ENCODE measurements around the gene RPTOR.

DNA sequence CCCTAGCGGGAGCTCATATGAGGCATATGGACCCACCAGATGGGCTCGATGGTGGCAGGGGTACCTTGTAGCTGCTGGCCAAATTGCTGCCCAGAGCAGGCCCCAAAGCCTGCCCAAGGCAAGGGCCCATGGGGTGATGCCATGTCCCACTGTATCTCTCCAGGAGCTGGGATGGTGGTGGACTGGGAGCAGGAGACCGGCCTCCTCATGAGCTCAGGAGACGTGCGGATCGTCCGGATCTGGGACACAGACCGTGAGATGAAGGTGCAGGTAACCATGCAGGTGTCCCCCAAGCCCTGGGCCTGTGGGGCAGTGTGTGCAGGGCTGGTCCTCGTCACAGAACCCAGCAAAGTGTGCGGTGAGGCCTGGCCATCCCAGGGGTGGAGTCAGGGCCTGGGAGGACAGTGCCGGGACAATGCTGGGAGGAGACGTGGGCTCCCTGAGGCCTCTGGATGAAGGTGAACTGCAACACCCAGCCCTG lies 412.9 kb downstream of the RPTOR start:
- TF ChIP-seq, protein P1, sequence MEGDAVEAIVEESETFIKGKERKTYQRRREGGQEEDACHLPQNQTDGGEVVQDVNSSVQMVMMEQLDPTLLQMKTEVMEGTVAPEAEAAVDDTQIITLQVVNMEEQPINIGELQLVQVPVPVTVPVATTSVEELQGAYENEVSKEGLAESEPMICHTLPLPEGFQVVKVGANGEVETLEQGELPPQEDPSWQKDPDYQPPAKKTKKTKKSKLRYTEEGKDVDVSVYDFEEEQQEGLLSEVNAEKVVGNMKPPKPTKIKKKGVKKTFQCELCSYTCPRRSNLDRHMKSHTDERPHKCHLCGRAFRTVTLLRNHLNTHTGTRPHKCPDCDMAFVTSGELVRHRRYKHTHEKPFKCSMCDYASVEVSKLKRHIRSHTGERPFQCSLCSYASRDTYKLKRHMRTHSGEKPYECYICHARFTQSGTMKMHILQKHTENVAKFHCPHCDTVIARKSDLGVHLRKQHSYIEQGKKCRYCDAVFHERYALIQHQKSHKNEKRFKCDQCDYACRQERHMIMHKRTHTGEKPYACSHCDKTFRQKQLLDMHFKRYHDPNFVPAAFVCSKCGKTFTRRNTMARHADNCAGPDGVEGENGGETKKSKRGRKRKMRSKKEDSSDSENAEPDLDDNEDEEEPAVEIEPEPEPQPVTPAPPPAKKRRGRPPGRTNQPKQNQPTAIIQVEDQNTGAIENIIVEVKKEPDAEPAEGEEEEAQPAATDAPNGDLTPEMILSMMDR (IDR thresholded peaks at IDR 0.05; ENCODE audit: extremely low read depth in 1 of 2, insufficient read depth in 1 of 2, low read depth in 1 of 2, low read length in 2 of 2) = no peak
- no peak for TF ChIP-seq POLR2A (IDR thresholded peaks at IDR 0.05; ENCODE audit: low read depth, low read length)
- no peak for TF ChIP-seq EZH2 (IDR thresholded peaks at IDR 0.05; ENCODE audit: borderline replicate concordance, low read depth, low read length, severe bottlenecking)
- no peak for TF ChIP-seq POLR2AphosphoS5 (IDR thresholded peaks at IDR 0.05; ENCODE audit: insufficient read depth, low read depth, low read length)
- no peak for TF ChIP-seq JUN (IDR thresholded peaks at IDR 0.05; ENCODE audit: borderline replicate concordance, insufficient read depth, insufficient read length, low read depth)
- TF ChIP-seq FOS (IDR thresholded peaks at IDR 0.05; ENCODE audit: borderline replicate concordance, insufficient read depth, low read length) = no peak
- TF ChIP-seq, protein P2, sequence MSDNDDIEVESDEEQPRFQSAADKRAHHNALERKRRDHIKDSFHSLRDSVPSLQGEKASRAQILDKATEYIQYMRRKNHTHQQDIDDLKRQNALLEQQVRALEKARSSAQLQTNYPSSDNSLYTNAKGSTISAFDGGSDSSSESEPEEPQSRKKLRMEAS (IDR thresholded peaks at IDR 0.05; ENCODE audit: insufficient read depth, insufficient read length) = no peak

Measured in endothelial cell of umbilical vein (primary cell).